Sigmoid colon (tissue), 7 donors: ENCODE data around the gene CENPF. TPM values are rescaled to one million over a fixed set of nuclear protein-coding genes. Genes with fewer than 3 reads are reported as not detected.

Experiments
- DNase-seq: peaks from one replicate; pipeline ENCODE4 v3.0.0-alpha.2; 2019
- H3K27ac ChIP-seq, 4 donors: fragments of 200-600 bp; sonication (generic); one replicate each; pipeline ENCODE4 v1.5.1; 2016 to 2019; ENCODE audit warnings: mild to moderate bottlenecking in 1 of 4
- H3K27me3 ChIP-seq, 3 donors: fragments of 200-600 bp; sonication (generic); one replicate each; pipeline ENCODE4 v1.5.1; 2019; ENCODE audit warnings: mild to moderate bottlenecking in 1 of 3
- H3K36me3 ChIP-seq, 4 donors: fragments of 200-600 bp; sonication (generic); one replicate each; pipeline ENCODE4 v1.5.1; 2016 to 2019
- H3K4me1 ChIP-seq, 4 donors: fragments of 200-600 bp; sonication (generic); one replicate each; pipeline ENCODE4 v1.5.1; 2017 to 2019
- H3K4me3 ChIP-seq, 4 donors: fragments of 200-600 bp; sonication (generic); one replicate each; pipeline ENCODE4 v1.5.1; 2017 to 2019; ENCODE audit warnings: mild to moderate bottlenecking in 2 of 4, moderate library complexity in 1 of 4
- H3K9me3 ChIP-seq, 4 donors: fragments of 200-600 bp in 3 of 4; sonication (generic) in 3 of 4; one replicate each; pipeline versions ENCODE4 v1.5.1 to v1.6.1; 2013 to 2019
- EP300 ChIP-seq, 4 donors: sonication (generic); formaldehyde crosslinking; IDR thresholded peaks; one replicate each; pipeline ENCODE4 v1.6.1; 2017; ENCODE audit warnings: antibody characterized with exemption in 4 of 4
- POLR2A ChIP-seq, 2 donors: fragments of 450-650 bp; IDR thresholded peaks; one replicate each; pipeline ENCODE4 v1.6.1; 2016; ENCODE audit warnings: antibody characterized with exemption in 2 of 2, mild to moderate bottlenecking in 2 of 2, moderate library complexity in 2 of 2
- POLR2AphosphoS5 ChIP-seq, 4 donors: sonication (generic); formaldehyde crosslinking; IDR thresholded peaks; one replicate each; pipeline ENCODE4 v1.6.1; 2017; ENCODE audit warnings: antibody characterized with exemption in 4 of 4
- WGBS, 2 donors: extraction: QIAGEN DNeasy Blood & Tissue Kit; methylation state at CpG; one replicate each; pipeline ENCODE4 v1.1.7; 2013; 5-methylcytosine and 5-hydroxymethylcytosine counted together
- intact Hi-C: fragments of 100-400 bp; cut with DNase I; formaldehyde crosslinking; loops from one replicate; pipeline ENCODE4 v1.15.1; 2023
- polyA plus RNA-seq, 3 donors: library from polyadenylated mRNA; stranded (reverse); fragments of 200-250 nt; gene quantifications; one replicate each; pipeline ENCODE4 v1.2.3, GENCODE V29; 2013
- total RNA-seq, 4 donors: library from RNA; depleted of rRNA; stranded (reverse); fragments of >200 nt; gene quantifications; one replicate each; pipeline ENCODE4 v1.1.0, GENCODE V29; 2016
- TF ChIP-seq, protein P1 (sequence below), 4 experiments: fragments of 450-650 bp in 3 of 4; fragments of 200-600 bp in 1 of 4; IDR thresholded peaks; one replicate each; pipeline ENCODE4 v1.5.1; 2016 to 2019; ENCODE audit warnings: antibody characterized with exemption in 4 of 4, mild to moderate bottlenecking in 3 of 4, moderate library complexity in 2 of 4
- donor health status: healthy with polysubstance abuse.
- donor health status: Bipolar disorder and iron deficiency.
- donor health status: healthy.

CENPF gene
- total and polyA plus RNA-seq, 7 donors, result 0.36 to 25.2 (median 1.9) TPM

DNA sequence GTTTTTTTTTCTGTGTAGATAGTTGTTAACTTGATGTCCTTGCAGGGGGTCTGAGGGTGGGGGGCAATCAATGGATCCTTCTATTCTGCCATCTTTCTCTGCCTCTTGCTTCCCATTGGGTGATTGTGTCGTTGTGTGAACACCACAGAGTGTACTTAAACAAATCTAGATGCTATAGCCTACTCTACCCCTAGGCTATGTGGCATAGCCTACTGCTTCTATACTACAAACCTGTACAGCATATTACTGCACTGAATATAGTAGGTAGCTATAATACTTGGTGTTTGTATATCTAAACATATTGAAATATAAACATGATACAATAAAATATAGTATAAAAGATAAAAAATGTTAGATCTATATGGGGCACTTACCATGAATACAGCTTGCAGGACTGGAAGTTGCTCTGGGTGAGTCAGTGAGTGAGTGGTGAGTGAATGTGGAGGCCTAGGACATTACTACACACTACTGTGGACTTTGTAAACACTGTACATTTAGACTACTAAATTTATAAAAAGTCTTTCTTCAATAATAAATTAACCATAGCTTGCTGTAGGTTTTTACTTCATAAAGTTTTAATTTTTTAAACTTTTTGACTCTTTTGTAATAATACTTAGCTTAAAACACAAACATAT, 105.4 kb downstream of the CENPF start:
- Histone ChIP-seq H3K27ac (no peak overlapping the region), H3K27me3 (no peaks in the 10 kb centered on the region), H3K4me3 (no peak overlapping the region), H3K9me3 (peaks cover 0 to 3% (median 0%) of the 10 kb centered on the region in 4 donors), H3K4me1 (no peaks in the 10 kb centered on the region), H3K36me3 (no peaks in the 10 kb centered on the region)
- TF ChIP-seq POLR2A (IDR thresholded peaks at IDR 0.05), result no peak
- no peak for TF ChIP-seq POLR2AphosphoS5 (IDR thresholded peaks at IDR 0.05)
- TF ChIP-seq, protein P1, sequence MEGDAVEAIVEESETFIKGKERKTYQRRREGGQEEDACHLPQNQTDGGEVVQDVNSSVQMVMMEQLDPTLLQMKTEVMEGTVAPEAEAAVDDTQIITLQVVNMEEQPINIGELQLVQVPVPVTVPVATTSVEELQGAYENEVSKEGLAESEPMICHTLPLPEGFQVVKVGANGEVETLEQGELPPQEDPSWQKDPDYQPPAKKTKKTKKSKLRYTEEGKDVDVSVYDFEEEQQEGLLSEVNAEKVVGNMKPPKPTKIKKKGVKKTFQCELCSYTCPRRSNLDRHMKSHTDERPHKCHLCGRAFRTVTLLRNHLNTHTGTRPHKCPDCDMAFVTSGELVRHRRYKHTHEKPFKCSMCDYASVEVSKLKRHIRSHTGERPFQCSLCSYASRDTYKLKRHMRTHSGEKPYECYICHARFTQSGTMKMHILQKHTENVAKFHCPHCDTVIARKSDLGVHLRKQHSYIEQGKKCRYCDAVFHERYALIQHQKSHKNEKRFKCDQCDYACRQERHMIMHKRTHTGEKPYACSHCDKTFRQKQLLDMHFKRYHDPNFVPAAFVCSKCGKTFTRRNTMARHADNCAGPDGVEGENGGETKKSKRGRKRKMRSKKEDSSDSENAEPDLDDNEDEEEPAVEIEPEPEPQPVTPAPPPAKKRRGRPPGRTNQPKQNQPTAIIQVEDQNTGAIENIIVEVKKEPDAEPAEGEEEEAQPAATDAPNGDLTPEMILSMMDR (IDR thresholded peaks at IDR 0.05), result no peak
- no peak for TF ChIP-seq EP300 (IDR thresholded peaks at IDR 0.05)
- 14 to 48% methylated on average over 1 of the region's 1 CpG for WGBS, 2 donors
- intact Hi-C loops, result no loop called here
- DNase-seq, result no peak

DNA sequence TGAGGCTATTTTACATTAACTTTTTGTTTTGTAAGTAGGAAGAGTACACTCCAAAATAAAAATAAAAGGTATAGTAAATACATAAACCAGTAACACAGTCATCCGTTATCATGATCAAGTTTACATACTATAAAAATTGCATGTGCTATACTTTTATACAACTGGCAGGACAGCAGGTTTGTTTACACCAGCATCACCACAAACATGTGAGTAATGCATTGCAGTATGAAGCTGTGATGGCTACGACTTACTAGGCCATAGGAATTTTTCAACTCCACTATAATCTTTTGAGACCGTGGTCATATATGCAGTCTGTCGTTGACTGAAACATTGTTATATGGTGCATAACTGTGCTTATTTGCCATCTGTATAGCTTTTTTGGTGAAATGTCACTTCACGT, 106.2 kb downstream of the CENPF start:
- Histone ChIP-seq H3K27me3 (no peaks in the 10 kb centered on the region), H3K4me1 (no peaks in the 10 kb centered on the region), H3K9me3 (no peaks in the 10 kb centered on the region), H3K36me3 (no peaks in the 10 kb centered on the region), H3K27ac (no peak overlapping the region), H3K4me3 (no peak overlapping the region)
- TF ChIP-seq POLR2AphosphoS5 (IDR thresholded peaks at IDR 0.05) (no peak), POLR2A (IDR thresholded peaks at IDR 0.05) (no peak), EP300 (IDR thresholded peaks at IDR 0.05) (no peak)
- TF ChIP-seq, protein P1 (IDR thresholded peaks at IDR 0.05), result no peak
- WGBS, 2 donors, result 69 to 82% methylated on average over 5 of the region's 5 CpGs
- intact Hi-C loops, result no loop called here
- DNase-seq, result no peak

DNA sequence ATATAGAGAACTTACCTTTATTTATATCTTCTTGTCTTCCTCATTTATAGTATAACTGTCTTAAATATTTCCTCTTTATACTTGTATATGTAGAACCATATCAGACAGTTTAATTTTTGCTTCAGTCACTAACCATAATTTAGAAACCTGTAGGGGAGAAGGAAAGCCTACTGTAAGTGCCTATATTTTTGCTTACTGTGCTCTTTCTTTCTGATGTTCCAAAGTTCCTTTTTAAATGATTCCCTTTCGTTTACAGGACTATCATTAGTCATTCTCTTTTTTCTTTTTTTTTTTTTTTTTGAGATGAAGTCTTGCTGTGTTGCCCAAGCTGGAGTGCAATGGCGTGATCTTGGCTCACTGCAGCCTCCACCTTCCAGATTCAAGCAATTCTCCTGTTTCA, 109.7 kb downstream of the CENPF start:
- Histone ChIP-seq H3K27me3 (peaks cover 0 to 3% (median 0%) of the 10 kb centered on the region in 3 donors), H3K4me3 (no peak overlapping the region), H3K9me3 (no peaks in the 10 kb centered on the region), H3K36me3 (no peaks in the 10 kb centered on the region), H3K4me1 (no peaks in the 10 kb centered on the region), H3K27ac (no peak overlapping the region)
- TF ChIP-seq POLR2AphosphoS5 (IDR thresholded peaks at IDR 0.05) (no peak), EP300 (IDR thresholded peaks at IDR 0.05) (no peak), POLR2A (IDR thresholded peaks at IDR 0.05) (no peak)
- TF ChIP-seq, protein P1 (IDR thresholded peaks at IDR 0.05), result no peak
- DNase-seq, result no peak
- intact Hi-C loops, result no loop called here
- WGBS, 2 donors, result 51 to 74% methylated on average over 2 of the region's 2 CpGs

Other genes starting within 250 kb of the CENPF start
- 10 to 100 TPM; 20.1 to 35.5 (median 33.1) TPM for gene PTPN14, start 51.6 kb upstream of the CENPF start, total RNA-seq
- gene PTPN14, start 51.6 kb upstream of the CENPF start, polyA plus RNA-seq, result 1 to 10 TPM in 1 of 3 donors, under 1 TPM in 2; 0.46 to 3.1 (median 0.60) TPM